ENCODE results near the gene MYO5A. TPM values are rescaled to one million over a fixed set of nuclear protein-coding genes. Genes with fewer than 3 reads are reported as not detected.

Gene MYO5A
- total and polyA plus RNA-seq, 9 of the 15 experiments (the other 6 are each of a cell fraction or from before 2014, with no cell fraction given): 0.03 to 0.82 (median 0.40) TPM

- no peak overlapping the region for H3K9ac ChIP-seq (ENCODE audit: insufficient read depth in 1 of 2, low read depth in 2 of 2, low read length in 2 of 2)
- H3K4me2 ChIP-seq (ENCODE audit: insufficient read depth, low read length): no peak overlapping the region
- H3K27ac ChIP-seq (ENCODE audit: extremely low read depth, low read depth, low read length): no peak overlapping the region
- H2AFZ ChIP-seq (ENCODE audit: low read depth, low read length): no peak overlapping the region
- in situ Hi-C loops (cut with MboI) (no loop called here), intact Hi-C loops (cut with micrococcal nuclease) (no loop called here)
- POLR2A ChIA-PET: no interaction called here
- H4K20me1 ChIP-seq (replicated peaks; ENCODE audit: control insufficient read depth, insufficient read depth, low read length): no peaks in the 10 kb centered on the region
- CTCF ChIA-PET (ENCODE audit: low intra/inter-chr PET ratio): no interaction called here
- no peaks in the 10 kb centered on the region for H3K27me3 ChIP-seq (ENCODE audit: control insufficient read depth in 2 of 2, insufficient read depth in 2 of 2, low read length in 2 of 2)
- no peak overlapping the region for H3K4me3 ChIP-seq
- WGBS (ENCODE audit: insufficient coverage, low coverage, missing lambda C conversion rate): 0% methylated on average over 1 of the region's 1 CpG
- no peaks in the 10 kb centered on the region for H3K9me1 ChIP-seq (ENCODE audit: control insufficient read depth, insufficient read depth, low read length)
- DNase-seq (ENCODE audit: extremely low read depth in 1 of 4, low spot score in 3 of 4): no peak
- no peaks in the 10 kb centered on the region for H3K4me1 ChIP-seq (replicated peaks in 1 of 2; ENCODE audit: control insufficient read depth in 2 of 2, insufficient read depth in 2 of 2, low read length in 2 of 2)
- FAIRE-seq: no peak
- no peaks in the 10 kb centered on the region for H3K36me3 ChIP-seq (ENCODE audit: control insufficient read depth, insufficient read depth, low read length)
- no peaks in the 10 kb centered on the region for H3K9me3 ChIP-seq (replicated peaks; ENCODE audit: control insufficient read depth, insufficient read depth, low read depth, low read length)
- no peaks in the 10 kb centered on the region for H3K79me2 ChIP-seq (ENCODE audit: control insufficient read depth, insufficient read depth, low read length)
- no peak for ATAC-seq
- no TSS peak for BruUV-seq (replicated peaks)
- TF ChIP-seq CCAR2 (IDR thresholded peaks at IDR 0.05; ENCODE audit: low read depth, low read length) (no peak), LCOR (CRISPR knock-in tag; IDR thresholded peaks at IDR 0.05) (no peak), MNT (conservative IDR thresholded peaks at IDR 0.05) (no peak)
Measured at GRCh38 chr15:52423852-52424251, 104.8 kb downstream of the MYO5A start.

- no peak overlapping the region for H3K4me3 ChIP-seq
- no peaks in the 10 kb centered on the region for H3K9me3 ChIP-seq (replicated peaks; ENCODE audit: control insufficient read depth, insufficient read depth, low read depth, low read length)
- no peak for ATAC-seq
- no TSS peak for BruUV-seq (replicated peaks)
- no peaks in the 10 kb centered on the region for H4K20me1 ChIP-seq (replicated peaks; ENCODE audit: control insufficient read depth, insufficient read depth, low read length)
- no peaks in the 10 kb centered on the region for H3K79me2 ChIP-seq (ENCODE audit: control insufficient read depth, insufficient read depth, low read length)
- no peaks in the 10 kb centered on the region for H3K27me3 ChIP-seq (ENCODE audit: control insufficient read depth in 2 of 2, insufficient read depth in 2 of 2, low read length in 2 of 2)
- H3K27ac ChIP-seq (ENCODE audit: extremely low read depth, low read depth, low read length): no peak overlapping the region
- no peaks in the 10 kb centered on the region for H3K36me3 ChIP-seq (ENCODE audit: control insufficient read depth, insufficient read depth, low read length)
- H3K9ac ChIP-seq (ENCODE audit: insufficient read depth in 1 of 2, low read depth in 2 of 2, low read length in 2 of 2): no peak overlapping the region
- intact Hi-C loops (cut with micrococcal nuclease) (no loop called here), in situ Hi-C loops (cut with MboI) (no loop called here)
- H3K4me1 ChIP-seq (replicated peaks in 1 of 2; ENCODE audit: control insufficient read depth in 2 of 2, insufficient read depth in 2 of 2, low read length in 2 of 2): no peaks in the 10 kb centered on the region
- H2AFZ ChIP-seq (ENCODE audit: low read depth, low read length): no peak overlapping the region
- no peak for DNase-seq (ENCODE audit: extremely low read depth in 1 of 4, low spot score in 3 of 4)
- ChIA-PET POLR2A (no interaction called here), CTCF (ENCODE audit: low intra/inter-chr PET ratio) (no interaction called here)
- no peak overlapping the region for H3K4me2 ChIP-seq (ENCODE audit: insufficient read depth, low read length)
- FAIRE-seq: no peak
- no peaks in the 10 kb centered on the region for H3K9me1 ChIP-seq (ENCODE audit: control insufficient read depth, insufficient read depth, low read length)
- TF ChIP-seq EP300 (IDR thresholded peaks at IDR 0.05; ENCODE audit: low read length): no peak
- TF ChIP-seq HDGF (IDR thresholded peaks at IDR 0.05): no peak
- no peak for TF ChIP-seq ZNF785 (CRISPR knock-in tag; IDR thresholded peaks at IDR 0.05)
- no peak for TF ChIP-seq JUNB (CRISPR knock-in tag; conservative IDR thresholded peaks at IDR 0.05)
- TF ChIP-seq PCBP2 (IDR thresholded peaks at IDR 0.05; ENCODE audit: low read depth, low read length, poor library complexity, severe bottlenecking): no peak
- TF ChIP-seq NFE2 (IDR thresholded peaks at IDR 0.05; ENCODE audit: low read depth): no peak
- no peak for TF ChIP-seq ZNF324 (CRISPR knock-in tag; IDR thresholded peaks at IDR 0.05)
- TF ChIP-seq, protein P1, sequence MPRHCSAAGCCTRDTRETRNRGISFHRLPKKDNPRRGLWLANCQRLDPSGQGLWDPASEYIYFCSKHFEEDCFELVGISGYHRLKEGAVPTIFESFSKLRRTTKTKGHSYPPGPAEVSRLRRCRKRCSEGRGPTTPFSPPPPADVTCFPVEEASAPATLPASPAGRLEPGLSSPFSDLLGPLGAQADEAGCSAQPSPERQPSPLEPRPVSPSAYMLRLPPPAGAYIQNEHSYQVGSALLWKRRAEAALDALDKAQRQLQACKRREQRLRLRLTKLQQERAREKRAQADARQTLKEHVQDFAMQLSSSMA (CRISPR knock-in tag; IDR thresholded peaks at IDR 0.05): no peak
- TF ChIP-seq, protein P2, sequence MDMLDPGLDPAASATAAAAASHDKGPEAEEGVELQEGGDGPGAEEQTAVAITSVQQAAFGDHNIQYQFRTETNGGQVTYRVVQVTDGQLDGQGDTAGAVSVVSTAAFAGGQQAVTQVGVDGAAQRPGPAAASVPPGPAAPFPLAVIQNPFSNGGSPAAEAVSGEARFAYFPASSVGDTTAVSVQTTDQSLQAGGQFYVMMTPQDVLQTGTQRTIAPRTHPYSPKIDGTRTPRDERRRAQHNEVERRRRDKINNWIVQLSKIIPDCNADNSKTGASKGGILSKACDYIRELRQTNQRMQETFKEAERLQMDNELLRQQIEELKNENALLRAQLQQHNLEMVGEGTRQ (CRISPR knock-in tag; IDR thresholded peaks at IDR 0.05): no peak
- no peak for TF ChIP-seq ZNF830 (CRISPR knock-in tag; IDR thresholded peaks at IDR 0.05)
- TF ChIP-seq, protein P3, sequence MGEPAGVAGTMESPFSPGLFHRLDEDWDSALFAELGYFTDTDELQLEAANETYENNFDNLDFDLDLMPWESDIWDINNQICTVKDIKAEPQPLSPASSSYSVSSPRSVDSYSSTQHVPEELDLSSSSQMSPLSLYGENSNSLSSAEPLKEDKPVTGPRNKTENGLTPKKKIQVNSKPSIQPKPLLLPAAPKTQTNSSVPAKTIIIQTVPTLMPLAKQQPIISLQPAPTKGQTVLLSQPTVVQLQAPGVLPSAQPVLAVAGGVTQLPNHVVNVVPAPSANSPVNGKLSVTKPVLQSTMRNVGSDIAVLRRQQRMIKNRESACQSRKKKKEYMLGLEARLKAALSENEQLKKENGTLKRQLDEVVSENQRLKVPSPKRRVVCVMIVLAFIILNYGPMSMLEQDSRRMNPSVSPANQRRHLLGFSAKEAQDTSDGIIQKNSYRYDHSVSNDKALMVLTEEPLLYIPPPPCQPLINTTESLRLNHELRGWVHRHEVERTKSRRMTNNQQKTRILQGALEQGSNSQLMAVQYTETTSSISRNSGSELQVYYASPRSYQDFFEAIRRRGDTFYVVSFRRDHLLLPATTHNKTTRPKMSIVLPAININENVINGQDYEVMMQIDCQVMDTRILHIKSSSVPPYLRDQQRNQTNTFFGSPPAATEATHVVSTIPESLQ (CRISPR knock-in tag; IDR thresholded peaks at IDR 0.05): no peak
Measured at GRCh38 chr15:52422001-52422400, 106.7 kb downstream of the MYO5A start.

All from K562 (cell line).